Upper lobe of left lung (tissue), 6 donors: ENCODE data around the gene USP48. TPM values are rescaled to one million over a fixed set of nuclear protein-coding genes. Genes with fewer than 3 reads are reported as not detected.

ENCODE experiments used
- ATAC-seq, 2 donors: fragments of 200-7000 bp; cut with Tn5 transposase; one replicate each; pipeline ENCODE4 v1.9.1; 2022; ENCODE audit warnings: mild to moderate bottlenecking in 2 of 2, moderate library complexity in 2 of 2; ENCODE audit not compliant: low FRiP score in 2 of 2
- DNase-seq, 2 donors: peaks; one replicate each; pipeline ENCODE4 v3.0.0-alpha.2; 2019 to 2020
- H3K27ac ChIP-seq, 4 donors: fragments of 200-600 bp; sonication (generic); one replicate each; pipeline ENCODE4 v1.5.1; 2016 to 2019
- H3K27me3 ChIP-seq, 4 donors: fragments of 200-600 bp; sonication (generic); one replicate each; pipeline ENCODE4 v1.5.1; 2017 to 2019
- H3K36me3 ChIP-seq, 4 donors: fragments of 200-600 bp; sonication (generic); one replicate each; pipeline ENCODE4 v1.5.1; 2016 to 2019
- H3K4me1 ChIP-seq, 4 donors: fragments of 200-600 bp; sonication (generic); one replicate each; pipeline ENCODE4 v1.5.1; 2018 to 2019
- H3K4me3 ChIP-seq, 4 donors: fragments of 200-600 bp; sonication (generic); one replicate each; pipeline ENCODE4 v1.5.1; 2017 to 2019; ENCODE audit warnings: mild to moderate bottlenecking in 2 of 4, moderate library complexity in 1 of 4
- H3K9me3 ChIP-seq, 4 donors: fragments of 200-600 bp; sonication (generic); one replicate each; pipeline ENCODE4 v1.5.1; 2018 to 2019
- EP300 ChIP-seq, 4 donors: sonication (generic); formaldehyde crosslinking; IDR thresholded peaks; one replicate each; pipeline ENCODE4 v1.5.1; 2017; ENCODE audit warnings: antibody characterized with exemption in 4 of 4, control low read depth in 2 of 4
- POLR2A ChIP-seq, 4 donors: fragments of 450-650 bp; IDR thresholded peaks; one replicate each; pipeline ENCODE4 v1.5.1; 2016 to 2017; ENCODE audit warnings: antibody characterized with exemption in 4 of 4, mild to moderate bottlenecking in 2 of 4
- POLR2AphosphoS5 ChIP-seq, 2 donors: sonication (generic); formaldehyde crosslinking; IDR thresholded peaks; one replicate each; pipeline ENCODE4 v1.5.1; 2017; ENCODE audit warnings: antibody characterized with exemption in 2 of 2
- WGBS, 2 donors: methylation state at CpG; one replicate each; pipeline ENCODE4 v1.1.5; 2017 to 2018; 5-methylcytosine and 5-hydroxymethylcytosine counted together
- total RNA-seq, 6 donors: library from RNA; depleted of rRNA in 4 of 6; stranded (reverse); fragments of >200 nt in 4 of 6; gene quantifications; one replicate each; pipeline versions ENCODE4 v1.1.0 to v1.2.1, GENCODE V29; 2016 to 2021
- TF ChIP-seq, protein P1 (sequence below), 6 experiments: fragments of 450-650 bp in 4 of 6; fragments of 200-600 bp in 2 of 6; sonication (generic) in 2 of 6; IDR thresholded peaks; one replicate each; pipeline ENCODE4 v1.5.1; 2016 to 2019; ENCODE audit warnings: antibody characterized with exemption in 6 of 6
- donor health status: DM: no; HTN: no; CAD: no; lungs with moderate emphysema.
- donor health status: DM: no; HTN: yes; CAD: no; lungs with severe emphysema.

The USP48 gene
- total RNA-seq, 6 donors from 2014 or later = 39.1 to 173 (median 53.4) TPM

- TF ChIP-seq POLR2A (IDR thresholded peaks at IDR 0.05) = no peak
- TF ChIP-seq, protein P1, sequence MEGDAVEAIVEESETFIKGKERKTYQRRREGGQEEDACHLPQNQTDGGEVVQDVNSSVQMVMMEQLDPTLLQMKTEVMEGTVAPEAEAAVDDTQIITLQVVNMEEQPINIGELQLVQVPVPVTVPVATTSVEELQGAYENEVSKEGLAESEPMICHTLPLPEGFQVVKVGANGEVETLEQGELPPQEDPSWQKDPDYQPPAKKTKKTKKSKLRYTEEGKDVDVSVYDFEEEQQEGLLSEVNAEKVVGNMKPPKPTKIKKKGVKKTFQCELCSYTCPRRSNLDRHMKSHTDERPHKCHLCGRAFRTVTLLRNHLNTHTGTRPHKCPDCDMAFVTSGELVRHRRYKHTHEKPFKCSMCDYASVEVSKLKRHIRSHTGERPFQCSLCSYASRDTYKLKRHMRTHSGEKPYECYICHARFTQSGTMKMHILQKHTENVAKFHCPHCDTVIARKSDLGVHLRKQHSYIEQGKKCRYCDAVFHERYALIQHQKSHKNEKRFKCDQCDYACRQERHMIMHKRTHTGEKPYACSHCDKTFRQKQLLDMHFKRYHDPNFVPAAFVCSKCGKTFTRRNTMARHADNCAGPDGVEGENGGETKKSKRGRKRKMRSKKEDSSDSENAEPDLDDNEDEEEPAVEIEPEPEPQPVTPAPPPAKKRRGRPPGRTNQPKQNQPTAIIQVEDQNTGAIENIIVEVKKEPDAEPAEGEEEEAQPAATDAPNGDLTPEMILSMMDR (IDR thresholded peaks at IDR 0.05) = no peak
- TF ChIP-seq EP300 (IDR thresholded peaks at IDR 0.05) = no peak
- TF ChIP-seq POLR2AphosphoS5 (IDR thresholded peaks at IDR 0.05) = no peak
- Histone ChIP-seq H3K4me1 (no peaks in the 10 kb centered on the region), H3K27me3 (no peaks in the 10 kb centered on the region), H3K4me3 (no peak overlapping the region), H3K9me3 (no peaks in the 10 kb centered on the region), H3K27ac (no peak overlapping the region), H3K36me3 (peaks cover 0 to 98% (median 29%) of the 10 kb centered on the region in 4 donors)
- WGBS, 2 donors = 96 to 98% methylated on average over 4 of the region's 4 CpGs
- DNase-seq (no peak), ATAC-seq (no peak)
Observed at GRCh38 chr1:21685946-21686678, 96.8 kb downstream of the USP48 start.

- DNase-seq = no peak
- ATAC-seq = no peak
- H3K4me1 ChIP-seq = no peaks in the 10 kb centered on the region
- H3K36me3 ChIP-seq = peaks cover 0 to 77% (median 20%) of the 10 kb centered on the region in 4 donors
- TF ChIP-seq, protein P1 (IDR thresholded peaks at IDR 0.05) = no peak
- TF ChIP-seq POLR2AphosphoS5 (IDR thresholded peaks at IDR 0.05) (no peak), POLR2A (IDR thresholded peaks at IDR 0.05) (no peak), EP300 (IDR thresholded peaks at IDR 0.05) (no peak)
- no peak overlapping the region for H3K4me3 ChIP-seq
- 91 to 92% methylated on average over 9 of the region's 9 CpGs for WGBS, 2 donors
- H3K27me3 ChIP-seq = no peaks in the 10 kb centered on the region
- H3K27ac ChIP-seq = no peak overlapping the region
- H3K9me3 ChIP-seq = no peaks in the 10 kb centered on the region
Observed at GRCh38 chr1:21681426-21681825, 101.5 kb downstream of the USP48 start.

GRCh38 chr1:21680918-21681317 lies 102.0 kb downstream of the USP48 start:
- WGBS, 2 donors = 71 to 74% methylated on average over 3 of the region's 3 CpGs
- Histone ChIP-seq H3K27ac (no peak overlapping the region), H3K4me3 (no peak overlapping the region), H3K4me1 (no peaks in the 10 kb centered on the region), H3K27me3 (no peaks in the 10 kb centered on the region), H3K36me3 (peaks cover 0 to 72% (median 19%) of the 10 kb centered on the region in 4 donors), H3K9me3 (no peaks in the 10 kb centered on the region)
- ATAC-seq (no peak), DNase-seq (no peak)
- TF ChIP-seq EP300 (IDR thresholded peaks at IDR 0.05) (no peak), POLR2AphosphoS5 (IDR thresholded peaks at IDR 0.05) (no peak), POLR2A (IDR thresholded peaks at IDR 0.05) (no peak)
- TF ChIP-seq, protein P1 (IDR thresholded peaks at IDR 0.05) = no peak

DNA sequence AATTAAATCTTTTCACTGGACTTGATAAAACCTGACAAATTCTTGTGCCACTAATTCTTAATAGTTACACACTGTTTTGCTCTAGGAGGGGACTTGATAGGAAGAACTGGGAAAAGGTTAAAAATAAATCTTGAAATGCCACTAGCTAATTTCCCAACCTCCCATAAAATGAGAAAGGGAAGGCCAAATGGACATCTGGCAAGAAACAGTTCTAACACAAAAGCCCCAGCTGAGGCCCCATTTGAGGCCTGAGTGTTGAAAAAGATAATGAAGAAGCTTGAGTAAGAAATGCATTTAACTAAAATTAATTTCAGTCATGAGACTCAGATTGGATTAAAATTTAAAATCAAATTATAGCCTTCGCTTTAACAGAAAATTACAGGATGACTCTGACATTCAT lies 102.6 kb downstream of the USP48 start:
- H3K27me3 ChIP-seq = no peaks in the 10 kb centered on the region
- ATAC-seq = no peak
- no peaks in the 10 kb centered on the region for H3K4me1 ChIP-seq
- H3K27ac ChIP-seq = no peak overlapping the region
- no peak for TF ChIP-seq POLR2A (IDR thresholded peaks at IDR 0.05)
- TF ChIP-seq, protein P1 (IDR thresholded peaks at IDR 0.05) = no peak
- TF ChIP-seq EP300 (IDR thresholded peaks at IDR 0.05) = no peak
- no peak for TF ChIP-seq POLR2AphosphoS5 (IDR thresholded peaks at IDR 0.05)
- DNase-seq = no peak
- WGBS, 2 donors = 92 to 100% methylated on average over 1 of the region's 1 CpG
- H3K9me3 ChIP-seq = no peaks in the 10 kb centered on the region
- H3K4me3 ChIP-seq = no peak overlapping the region
- peaks cover 0 to 67% (median 16%) of the 10 kb centered on the region in 4 donors for H3K36me3 ChIP-seq

DNA sequence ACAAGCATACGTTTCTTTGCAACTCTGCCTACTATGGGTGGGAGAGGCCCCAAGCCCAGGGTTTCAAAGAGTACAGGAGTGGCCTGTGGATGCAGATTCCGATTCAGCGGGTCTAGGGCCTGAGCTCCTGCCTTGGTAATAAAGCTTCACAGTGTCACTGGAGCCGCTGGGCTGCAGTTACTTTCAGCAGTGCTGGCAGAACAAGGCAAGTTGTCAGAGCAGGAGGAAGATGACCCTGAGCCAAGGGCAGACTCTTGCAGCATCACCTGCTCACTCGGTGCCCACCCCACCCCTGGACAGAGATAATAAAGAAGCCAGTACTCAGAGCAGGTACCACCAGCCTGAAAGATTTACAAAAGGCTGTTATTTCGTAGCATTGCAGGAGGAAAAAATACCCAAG lies 105.8 kb downstream of the USP48 start:
- Histone ChIP-seq H3K27ac (no peak overlapping the region), H3K27me3 (no peaks in the 10 kb centered on the region), H3K9me3 (no peaks in the 10 kb centered on the region), H3K4me1 (peaks cover 16 to 18% (median 18%) of the 10 kb centered on the region in 4 donors), H3K4me3 (no peak overlapping the region), H3K36me3 (peaks cover 0 to 36% (median 15%) of the 10 kb centered on the region in 4 donors)
- ATAC-seq = no peak
- no peak for DNase-seq
- TF ChIP-seq, protein P1 (IDR thresholded peaks at IDR 0.05) = no peak
- TF ChIP-seq EP300 (IDR thresholded peaks at IDR 0.05) = no peak
- no peak for TF ChIP-seq POLR2A (IDR thresholded peaks at IDR 0.05)
- no peak for TF ChIP-seq POLR2AphosphoS5 (IDR thresholded peaks at IDR 0.05)
- WGBS, 2 donors = 88 to 97% methylated on average over 2 to 6 of the region's 6 CpGs
